ENCODE data around the gene TKFC.

Gene TKFC, protein sequence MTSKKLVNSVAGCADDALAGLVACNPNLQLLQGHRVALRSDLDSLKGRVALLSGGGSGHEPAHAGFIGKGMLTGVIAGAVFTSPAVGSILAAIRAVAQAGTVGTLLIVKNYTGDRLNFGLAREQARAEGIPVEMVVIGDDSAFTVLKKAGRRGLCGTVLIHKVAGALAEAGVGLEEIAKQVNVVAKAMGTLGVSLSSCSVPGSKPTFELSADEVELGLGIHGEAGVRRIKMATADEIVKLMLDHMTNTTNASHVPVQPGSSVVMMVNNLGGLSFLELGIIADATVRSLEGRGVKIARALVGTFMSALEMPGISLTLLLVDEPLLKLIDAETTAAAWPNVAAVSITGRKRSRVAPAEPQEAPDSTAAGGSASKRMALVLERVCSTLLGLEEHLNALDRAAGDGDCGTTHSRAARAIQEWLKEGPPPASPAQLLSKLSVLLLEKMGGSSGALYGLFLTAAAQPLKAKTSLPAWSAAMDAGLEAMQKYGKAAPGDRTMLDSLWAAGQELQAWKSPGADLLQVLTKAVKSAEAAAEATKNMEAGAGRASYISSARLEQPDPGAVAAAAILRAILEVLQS

DNA sequence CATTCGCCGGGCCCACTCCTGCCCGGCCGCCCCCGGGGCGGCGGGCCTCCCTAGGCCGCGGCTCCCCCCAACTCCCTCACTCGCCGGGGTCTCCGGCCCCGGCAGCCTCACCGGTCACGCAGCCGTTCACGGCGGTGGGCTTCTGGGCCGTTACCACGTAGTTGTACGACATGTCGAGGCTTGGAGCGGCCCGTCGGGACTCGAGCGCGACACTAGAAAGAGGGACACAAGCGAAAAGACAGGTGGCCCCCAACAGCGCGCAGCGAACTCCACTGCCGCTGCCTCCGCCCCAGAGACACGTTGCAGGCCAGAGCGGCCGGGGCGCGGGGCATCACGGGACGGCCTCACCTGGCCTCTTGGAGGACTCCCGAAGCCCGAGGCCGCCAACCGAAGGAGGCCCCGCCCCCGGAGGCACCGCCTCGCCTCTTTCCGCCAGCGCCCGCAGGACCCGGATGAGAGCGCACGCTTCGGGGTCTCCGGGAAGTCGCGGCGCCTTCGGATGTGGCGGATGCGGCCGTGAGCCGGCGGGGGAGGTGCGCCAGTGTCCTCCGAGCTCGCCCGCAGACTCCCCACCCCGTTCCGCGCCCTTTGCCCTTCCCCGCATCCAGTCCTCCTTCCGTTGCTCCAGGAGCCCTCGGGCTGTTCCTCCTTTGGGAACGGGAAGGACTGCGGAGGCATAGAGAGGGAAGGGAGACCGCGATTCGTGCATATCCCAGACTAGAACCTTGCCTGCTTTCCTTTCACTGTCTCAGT is at the start of gene TKFC, which contains the start of gene DDB1:
TKFC (plus strand) TSS at position 432 of the 753 bp plus-strand sequence. CDS start 1,501 bp downstream, outside the sequence.
DDB1 (minus strand) TSS at position 309 of the 753 bp plus-strand sequence; CDS start at position 172, 137 bp downstream.
- DNase-seq (ENCODE audit: low spot score): peak; percentile 91

DNA sequence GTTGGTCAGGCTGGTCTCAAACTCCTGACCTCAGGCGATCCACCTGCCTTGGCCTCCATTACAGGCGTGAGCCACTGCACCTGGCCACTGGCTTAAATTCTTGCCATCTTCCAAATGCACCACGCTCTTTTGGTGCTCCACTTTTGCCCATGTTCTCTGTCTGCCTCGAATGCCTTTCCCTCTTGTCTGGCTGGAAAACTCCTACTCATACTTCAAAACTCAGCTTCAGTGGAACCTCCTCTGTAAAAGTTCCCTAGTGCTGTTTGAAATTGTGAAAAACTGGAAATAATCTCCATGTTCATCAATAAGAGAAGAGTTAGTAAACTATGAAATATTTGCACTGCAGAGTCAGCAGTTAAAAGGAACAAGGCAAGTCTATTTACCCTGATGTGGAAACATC is 49.4 kb upstream of the TKFC start:
- no peak for DNase-seq (ENCODE audit: low spot score)

DNA sequence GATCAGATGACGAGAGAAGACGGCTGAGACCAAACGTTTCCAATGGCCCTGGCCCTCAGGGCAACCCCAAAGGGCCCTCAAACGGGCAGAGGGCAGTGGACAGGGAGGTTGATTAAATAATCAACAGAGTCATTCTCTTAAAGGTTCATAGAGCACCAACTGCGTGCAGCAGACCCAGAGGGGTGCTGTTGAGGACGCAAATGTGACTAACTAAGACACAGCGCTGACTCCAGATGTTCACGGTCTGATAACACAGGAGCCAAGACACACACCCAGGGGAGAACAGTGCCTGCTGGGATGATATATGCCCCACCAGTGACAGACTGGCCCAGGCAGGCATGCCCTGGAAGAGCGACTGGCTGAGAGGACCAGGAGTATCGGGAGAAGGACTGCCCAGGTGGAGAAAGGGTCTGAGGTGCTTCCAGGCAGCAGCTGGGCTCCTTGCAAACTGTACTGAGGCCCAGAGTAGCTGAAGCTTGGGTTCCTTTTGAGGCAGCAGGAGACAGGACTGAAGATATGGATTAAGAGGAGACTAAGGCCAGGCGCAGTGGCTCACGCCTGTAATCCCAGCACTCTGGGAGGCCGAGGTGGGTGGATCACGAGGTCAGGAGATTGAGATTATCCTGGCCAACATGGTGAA is 45.6 kb upstream of the TKFC start:
- no peak for DNase-seq (ENCODE audit: low spot score)

DNA sequence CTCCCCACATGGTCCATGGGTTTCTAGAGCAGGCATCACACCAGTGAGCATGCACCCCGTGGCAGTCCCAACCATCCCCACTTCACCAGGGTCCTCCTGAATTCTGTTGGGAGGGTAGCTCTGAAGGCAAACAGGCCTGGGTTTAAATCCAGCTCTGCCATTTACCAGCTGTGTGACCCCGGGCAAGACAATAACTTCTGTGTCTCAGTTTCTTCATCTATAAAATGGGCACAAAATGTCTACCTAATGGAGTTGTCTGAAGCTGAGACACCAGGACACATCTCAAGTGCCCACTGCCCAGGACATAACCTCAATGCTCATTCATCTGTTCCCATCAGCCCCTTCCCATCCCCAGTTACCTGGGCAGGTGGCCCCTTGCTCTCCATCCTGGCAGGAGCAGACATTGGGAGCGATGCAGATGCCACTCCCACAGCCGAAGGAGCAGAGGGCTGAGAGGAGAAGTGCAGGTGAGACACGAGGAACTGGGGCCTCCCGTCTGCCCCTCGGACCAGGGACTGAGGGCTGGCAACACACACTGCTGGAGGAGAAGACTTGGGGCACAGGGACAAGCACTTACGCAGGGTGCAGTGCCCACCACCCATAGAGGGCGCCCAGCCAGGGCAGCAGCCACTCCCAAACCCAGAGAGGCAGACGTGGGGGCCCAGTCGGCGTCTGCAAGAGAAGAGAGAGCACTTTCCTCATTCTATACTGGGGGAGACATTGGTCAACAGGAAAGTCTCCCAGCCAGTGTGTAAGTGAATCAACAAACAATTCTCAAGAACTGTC is 41.9 kb upstream of the TKFC start:
- no peak for DNase-seq (ENCODE audit: low spot score)

DNA sequence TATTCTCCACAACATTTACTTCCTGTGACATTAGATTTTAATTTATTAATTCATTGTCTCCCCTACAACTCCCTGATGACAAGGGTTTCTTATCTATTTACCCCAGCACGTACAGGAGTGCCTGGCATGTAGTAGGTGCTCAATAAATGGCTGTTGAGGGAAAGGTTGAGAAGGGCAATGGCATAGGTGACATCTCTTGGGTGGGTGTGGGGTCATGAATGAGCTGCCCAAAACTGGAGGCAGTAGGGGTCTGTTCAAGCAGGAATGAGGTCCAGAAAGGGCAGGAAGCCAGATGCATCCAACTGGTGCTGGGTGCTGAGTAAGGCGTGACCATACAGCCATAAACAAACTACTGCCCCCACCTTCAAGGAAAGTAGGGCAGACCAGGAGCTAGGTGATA is 40.7 kb upstream of the TKFC start:
- DNase-seq (ENCODE audit: low spot score): no peak

DNA sequence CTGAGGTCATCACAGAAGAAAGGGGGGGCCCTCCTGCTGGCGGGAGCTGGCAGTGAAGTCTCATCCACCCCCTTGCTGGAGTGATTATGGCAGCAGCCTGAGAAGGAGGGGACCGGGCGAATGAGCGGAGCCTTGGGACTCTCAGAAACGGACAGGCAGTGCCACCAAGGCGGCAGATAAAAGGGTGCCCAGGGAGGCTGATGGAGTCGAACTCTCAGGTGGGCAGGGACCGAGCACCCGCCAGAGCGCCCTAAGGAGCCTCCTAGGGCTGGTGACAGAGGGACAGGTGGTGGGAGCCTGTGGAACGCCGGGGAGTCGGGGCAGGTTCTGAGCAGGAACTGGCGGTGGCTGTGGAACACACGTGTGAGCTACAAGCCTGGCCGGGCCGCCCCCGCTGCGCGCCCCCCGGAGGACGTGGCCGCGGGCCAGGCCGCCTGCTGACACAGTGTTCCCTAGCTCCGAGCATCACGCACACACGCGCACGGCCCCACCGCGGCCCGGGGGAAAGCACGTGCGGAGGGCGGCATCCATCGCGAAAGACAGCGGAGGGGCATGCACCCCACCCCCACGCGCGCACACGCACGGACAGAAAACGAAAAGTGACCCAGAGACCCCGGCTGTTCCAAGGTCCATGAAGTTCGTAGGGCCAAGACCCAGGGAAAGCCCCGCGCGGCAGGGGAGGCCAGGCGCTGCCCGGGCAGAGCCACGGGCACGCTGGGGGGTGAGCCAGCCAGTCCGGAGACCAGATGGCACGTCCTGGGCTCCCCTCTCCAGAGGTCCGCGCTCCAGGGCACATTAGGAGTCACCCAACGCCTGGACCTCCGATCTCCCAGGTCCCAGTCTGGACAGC is 38.9 kb upstream of the TKFC start:
- no peak for DNase-seq (ENCODE audit: low spot score)

DNA sequence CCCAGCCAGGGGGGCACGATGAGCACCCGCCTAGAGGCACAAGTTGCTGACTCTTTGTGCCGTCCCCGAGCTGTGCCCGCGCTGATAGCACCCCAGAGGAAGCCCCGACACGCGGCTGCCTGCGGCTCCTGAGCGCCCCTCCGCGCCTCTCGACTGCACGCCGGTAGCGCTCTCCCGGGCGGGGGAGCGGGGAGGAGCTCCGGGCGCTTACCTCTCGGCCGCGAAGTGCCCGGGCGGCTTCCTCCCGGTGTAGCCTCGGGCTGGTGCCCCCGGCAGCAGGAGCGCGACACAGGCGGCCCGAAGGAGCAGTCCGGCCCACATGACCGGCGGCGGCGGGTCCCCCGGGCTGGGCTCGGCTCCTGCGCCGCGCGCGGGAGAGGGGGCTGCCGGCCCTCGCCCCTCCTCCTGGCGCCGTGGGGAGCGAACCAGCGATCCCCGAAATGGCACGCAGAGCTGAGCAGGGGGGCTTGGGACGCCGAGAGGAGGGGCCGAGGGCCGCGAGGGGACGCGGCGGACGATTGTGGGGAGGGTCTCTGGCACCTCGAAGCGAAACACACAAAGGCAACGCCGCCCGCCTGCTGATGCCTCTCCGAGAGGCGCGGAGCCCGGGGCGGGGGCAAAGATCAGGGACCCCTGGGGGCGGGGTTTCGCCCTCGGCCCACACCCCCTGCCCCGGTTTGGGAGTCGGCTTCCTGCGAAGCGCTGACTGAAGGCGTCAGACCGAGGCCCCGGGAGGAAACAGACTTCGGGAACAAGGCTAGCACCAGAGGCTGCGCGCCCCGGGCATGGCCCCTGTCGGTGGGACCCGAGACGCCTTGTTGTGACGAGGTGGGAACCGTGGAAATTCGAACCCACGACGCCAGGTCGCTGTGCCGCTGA is 38.1 kb upstream of the TKFC start, which contains the start of gene VWCE:
VWCE (minus strand) TSS at position 600 of the 879 bp plus-strand sequence; CDS start at position 321, 279 bp downstream.
- DNase-seq (ENCODE audit: low spot score): no peak

DNA sequence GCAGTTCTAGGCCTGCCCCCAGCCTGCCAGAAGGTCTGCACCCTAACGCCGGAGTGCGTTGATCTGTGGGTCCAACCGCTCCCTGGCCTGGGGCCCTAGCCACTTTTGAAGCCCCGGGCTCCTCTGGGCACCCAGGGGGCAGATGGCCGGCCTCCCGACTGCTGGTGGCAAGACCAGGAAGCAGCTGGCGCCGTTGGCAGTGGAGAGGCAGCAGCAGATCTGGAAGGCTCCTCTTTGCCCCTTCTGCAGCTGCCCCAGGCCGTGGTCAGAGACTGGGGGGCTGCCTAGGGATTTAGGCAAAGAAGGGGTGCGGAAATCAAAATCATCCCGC is 37.5 kb upstream of the TKFC start:
- DNase-seq (ENCODE audit: low spot score): no peak

DNA sequence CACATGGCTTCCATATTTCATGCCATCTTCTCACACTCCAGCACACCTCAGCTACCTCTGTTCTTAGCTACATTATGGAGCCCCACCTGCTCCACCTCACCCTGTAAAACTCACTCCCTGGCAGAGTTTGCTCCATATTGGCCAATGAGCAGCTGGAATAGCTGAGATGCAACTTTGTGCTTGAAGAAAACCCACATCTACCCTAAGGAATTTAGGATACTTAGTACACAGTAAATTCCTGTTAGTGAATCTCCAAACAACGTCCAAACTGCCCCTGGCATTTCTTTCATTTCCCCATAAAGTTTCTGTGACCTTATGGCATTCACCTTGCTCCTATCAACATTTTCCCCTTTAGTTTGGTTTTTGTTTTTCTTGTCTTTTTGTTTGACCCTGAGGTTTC is 35.7 kb upstream of the TKFC start:
- no peak for DNase-seq (ENCODE audit: low spot score)

DNA sequence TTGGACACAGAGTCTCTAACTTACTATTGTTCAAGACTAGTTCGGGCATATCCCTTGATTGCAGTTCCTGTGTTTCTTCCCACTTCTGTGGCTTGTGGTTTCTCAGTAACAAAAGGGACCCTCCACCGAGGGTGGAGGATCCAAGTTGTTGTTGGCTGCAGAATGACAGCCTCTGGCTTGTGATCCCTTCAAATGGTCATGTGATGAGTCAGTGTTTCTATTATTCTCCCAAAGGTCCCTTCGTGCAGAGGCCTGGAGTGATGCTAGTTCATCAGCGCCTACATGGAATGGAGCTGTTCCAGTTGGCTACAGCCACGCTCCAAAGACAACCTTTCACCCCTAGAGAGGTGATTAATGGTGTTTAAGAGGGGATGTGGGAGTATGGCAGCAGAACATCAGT is 35.3 kb upstream of the TKFC start:
- peak; percentile 47 for DNase-seq (ENCODE audit: low spot score)

DNA sequence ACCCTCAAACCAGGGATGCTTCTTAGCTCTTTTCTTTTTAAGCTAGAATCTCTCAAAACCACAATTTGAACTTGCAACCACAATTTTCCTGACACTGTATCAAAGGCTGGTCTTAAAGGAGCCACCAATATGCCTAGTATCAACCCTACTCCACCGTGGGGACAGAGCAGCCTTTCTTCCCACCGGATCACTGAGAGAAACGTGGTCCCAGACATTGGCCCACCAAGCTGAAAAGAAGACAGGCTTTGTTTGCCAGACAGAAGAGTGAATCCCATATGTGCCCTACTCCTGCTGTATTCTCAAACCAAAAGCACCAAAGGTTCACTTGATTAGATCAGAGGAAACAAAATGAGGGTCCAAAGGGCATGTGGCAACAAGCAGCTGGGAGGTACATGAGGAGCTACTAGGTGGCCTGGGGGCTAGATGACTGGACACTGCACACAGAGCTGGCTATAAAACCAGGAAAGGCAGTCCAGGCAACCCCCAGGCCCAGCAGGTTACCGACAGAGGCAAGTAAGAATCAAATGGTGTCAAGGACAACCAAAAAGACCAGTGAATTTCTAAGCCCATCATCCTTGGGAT is 34.3 kb upstream of the TKFC start:
- no peak for DNase-seq (ENCODE audit: low spot score)

DNA sequence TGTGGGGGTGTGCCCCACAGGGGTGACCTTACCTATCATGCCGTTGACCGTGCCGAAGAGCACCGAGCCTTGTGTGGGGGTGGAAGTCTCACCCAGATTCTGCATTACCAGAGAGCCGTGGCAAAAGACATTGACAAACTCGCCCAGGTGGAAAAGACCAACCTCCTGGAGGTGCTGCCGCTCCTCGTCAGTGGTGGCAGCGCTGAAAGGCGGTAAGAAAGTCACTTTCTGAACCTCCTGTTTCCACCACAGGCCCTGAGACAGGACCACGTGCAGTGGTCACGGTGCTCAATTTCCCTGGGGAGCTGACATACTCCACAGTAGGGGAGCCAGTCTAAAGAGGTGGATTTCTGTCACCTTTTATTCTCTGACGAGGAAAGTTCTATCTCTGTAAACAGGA is 30.5 kb upstream of the TKFC start:
- no peak for DNase-seq (ENCODE audit: low spot score)

DNA sequence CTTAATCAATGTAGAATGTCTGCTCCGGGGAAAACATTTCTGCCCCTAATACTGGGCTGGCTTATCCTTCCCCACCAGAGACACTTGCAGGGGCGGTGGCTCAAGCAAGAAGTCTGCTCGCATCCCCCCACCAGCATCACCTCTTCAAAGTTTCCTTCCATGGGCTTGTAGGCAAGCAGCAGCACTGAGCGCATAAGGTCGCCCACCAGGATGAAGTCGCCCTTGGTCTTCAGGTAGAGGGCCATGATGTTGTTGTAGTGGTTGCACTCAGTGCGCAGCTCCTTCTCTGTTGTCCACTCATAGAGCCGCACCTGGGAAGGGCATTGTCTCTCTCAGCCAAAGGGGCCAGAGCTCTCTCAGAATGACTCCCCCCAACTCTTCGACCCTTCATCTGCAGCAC is 29.3 kb upstream of the TKFC start:
- DNase-seq (ENCODE audit: low spot score): no peak

DNA sequence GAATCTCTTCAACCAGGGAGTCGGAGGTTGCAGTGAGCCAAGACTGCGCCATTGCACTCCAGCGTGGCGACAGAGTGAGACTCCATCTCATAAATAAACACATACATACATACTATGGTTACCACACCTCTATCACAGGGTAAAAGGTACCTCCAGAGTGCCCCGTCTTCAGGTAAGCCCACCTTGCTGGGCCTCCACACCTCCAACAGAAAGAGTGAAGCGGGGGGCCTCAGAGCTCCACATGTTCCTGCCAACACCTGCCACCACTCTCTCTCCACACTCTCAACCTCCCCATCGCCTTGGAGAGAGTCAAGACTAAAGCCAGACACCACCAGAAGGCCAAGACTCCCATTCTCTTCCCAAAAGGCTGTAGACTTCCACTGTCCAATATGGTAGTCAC is 27.6 kb upstream of the TKFC start:
- no peak for DNase-seq (ENCODE audit: low spot score)

DNA sequence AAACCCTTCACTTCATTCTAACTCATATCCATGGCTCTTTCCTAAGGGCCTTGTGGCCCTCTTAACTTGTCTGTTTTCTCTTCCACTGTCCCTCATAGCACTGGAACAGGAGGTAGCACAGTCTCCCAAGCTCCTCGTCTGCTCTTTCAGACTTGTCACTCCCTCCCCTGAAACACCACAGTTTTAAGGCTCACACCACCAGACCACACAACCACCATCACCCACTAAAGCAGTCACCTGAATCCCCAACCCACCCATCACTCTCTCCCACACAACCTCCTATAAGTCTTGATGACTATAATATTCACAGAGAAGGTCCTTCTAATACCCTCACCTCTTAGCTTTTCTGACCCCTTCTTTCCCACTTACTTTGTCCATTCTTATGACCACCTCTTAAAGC is 26.8 kb upstream of the TKFC start:
- no peak for DNase-seq (ENCODE audit: low spot score)

DNA sequence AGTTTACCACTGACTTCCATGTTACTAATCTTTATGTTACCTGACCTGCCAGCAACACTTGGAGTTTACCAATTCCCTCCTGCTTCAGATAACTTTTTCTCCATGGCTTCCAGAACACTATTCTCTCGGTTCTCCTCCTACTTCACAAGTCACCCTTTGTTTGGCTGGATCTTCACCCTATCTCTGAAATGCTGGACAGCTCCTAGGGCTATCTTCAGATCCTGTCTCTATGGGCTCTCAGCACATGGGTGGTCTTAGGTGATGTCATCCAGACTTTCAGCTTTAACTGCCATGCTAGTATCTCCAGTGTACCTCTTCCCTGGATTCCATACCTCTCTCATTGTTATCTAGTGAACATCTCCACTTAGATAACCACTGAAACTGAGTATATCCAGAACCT is 25.7 kb upstream of the TKFC start:
- no peak for DNase-seq (ENCODE audit: low spot score)

DNA sequence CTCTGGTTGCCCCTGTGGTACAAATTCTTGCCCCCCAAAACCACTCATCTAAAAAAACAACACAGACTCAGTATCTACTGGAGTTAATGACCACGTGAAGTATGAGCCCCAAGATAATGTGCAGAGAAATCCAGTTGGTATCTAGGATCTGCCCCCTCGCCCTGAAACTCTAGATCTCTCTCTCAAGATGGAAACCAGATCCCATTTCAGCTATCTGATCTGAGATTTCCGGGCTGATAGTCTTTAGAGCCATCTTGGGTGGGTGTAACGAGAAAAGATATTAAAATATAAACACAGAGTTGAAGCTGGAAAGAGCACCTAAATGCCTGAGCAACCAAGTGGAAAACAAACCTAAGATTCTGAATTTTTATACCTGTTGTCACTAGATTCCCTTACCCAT is 23.9 kb upstream of the TKFC start:
- DNase-seq (ENCODE audit: low spot score): no peak

DNA sequence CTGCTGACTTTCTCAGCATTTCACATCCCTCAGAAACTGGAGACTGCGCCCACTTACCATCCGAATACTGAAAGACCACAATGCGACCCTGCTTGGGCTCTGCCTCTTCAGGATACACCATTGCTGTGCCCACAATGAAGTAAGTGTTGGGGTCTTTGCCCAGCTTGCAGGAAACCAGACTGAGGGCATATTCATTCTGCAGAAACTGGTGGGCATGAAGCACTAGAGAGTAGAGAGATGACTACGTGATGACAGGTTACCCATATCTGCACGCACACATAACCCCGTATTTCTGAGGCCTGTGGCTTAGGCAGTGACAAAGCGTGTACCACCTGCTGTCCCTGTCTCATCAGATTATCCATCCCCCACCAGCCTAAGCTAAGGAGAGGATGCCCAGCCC is 23.3 kb upstream of the TKFC start:
- DNase-seq (ENCODE audit: low spot score): no peak

DNA sequence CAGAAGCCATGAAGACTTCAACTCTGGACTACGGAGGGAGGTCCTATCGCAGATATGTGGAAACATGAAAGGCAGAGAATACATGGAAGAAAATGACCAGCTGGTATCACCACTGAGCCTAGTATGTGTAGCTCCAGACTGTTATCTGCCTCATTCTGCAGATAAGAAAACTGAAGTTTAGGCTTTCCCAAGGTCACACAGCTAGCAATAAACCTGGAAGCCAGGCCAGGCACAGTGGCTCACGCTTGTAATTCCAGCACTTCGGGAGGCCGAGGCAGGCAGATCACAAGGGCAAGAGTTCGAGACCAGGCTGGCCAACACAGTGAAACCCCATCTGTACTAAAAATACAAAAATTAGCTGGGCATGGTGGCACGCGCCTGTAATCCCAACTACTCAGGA is 22.3 kb upstream of the TKFC start:
- DNase-seq (ENCODE audit: low spot score): no peak

Data from putamen (tissue), 1 donor.